OCI-LY7 (cell line): Measurements from ENCODE around the gene CHRNB4. TPM values are rescaled to one million over a fixed set of nuclear protein-coding genes. Genes with fewer than 3 reads are reported as not detected.
A peak's percentile ranks its signal among the peaks of the same experiment; 100 is the strongest.

Experiments used
- BruUV-seq: library from RNA; stranded (reverse); fragments of 400-500 nt; replicated peaks from 2 replicates; lab custom pipeline; 2021; lab: Mats Ljungman, UMichigan
- CTCF ChIA-PET: fragments of 300-600 bp; sonication (Branson Sonifier 250); formaldehyde crosslinking; loops from one replicate; lab custom pipeline; 2022; ENCODE audit warnings: antibody characterized with exemption; ENCODE audit not compliant: unreplicated experiment; lab: Charles Lee
- POLR2A ChIA-PET: fragments of 300-600 bp; sonication (Branson Sonifier 250); formaldehyde crosslinking; loops from one replicate; lab custom pipeline; 2022; ENCODE audit warnings: antibody characterized with exemption; lab: Charles Lee
- DNase-seq: peaks from one replicate; pipeline ENCODE4 v3.0.0-alpha.2; 2015; ENCODE audit warnings: low spot score
- H2AFZ ChIP-seq: fragments of 200-600 bp; sonication (generic), shearing (Covaris generic); 2 replicates; pipeline ENCODE4 v1.6.1; 2014; ENCODE audit warnings: mild to moderate bottlenecking, antibody characterized with exemption, low read length, moderate library complexity
- H3K27ac ChIP-seq: fragments of 200-600 bp; sonication (generic); 2 replicates; pipeline ENCODE4 v1.5.1; 2014; ENCODE audit warnings: mixed run types, low read depth, mild to moderate bottlenecking, moderate library complexity, low read length, inconsistent platforms; ENCODE audit not compliant: poor library complexity, severe bottlenecking
- H3K36me3 ChIP-seq: fragments of 200-600 bp; sonication (generic); 2 replicates; pipeline ENCODE4 v1.6.1; 2014; ENCODE audit warnings: mild to moderate bottlenecking, antibody characterized with exemption, low read length, moderate library complexity, mixed read lengths; ENCODE audit not compliant: insufficient read depth
- H3K4me1 ChIP-seq: fragments of 200-600 bp; sonication (generic); 2 replicates; pipeline ENCODE4 v1.5.1; 2014; ENCODE audit warnings: mild to moderate bottlenecking, low read length; ENCODE audit not compliant: insufficient read depth, poor library complexity, severe bottlenecking
- H3K4me2 ChIP-seq: fragments of 200-600 bp; sonication (generic); 2 replicates; pipeline ENCODE4 v1.6.1; 2014; ENCODE audit warnings: mild to moderate bottlenecking, low read length
- H3K4me3 ChIP-seq: fragments of 200-600 bp; sonication (generic); 2 replicates; pipeline ENCODE4 v1.5.1; 2014; ENCODE audit warnings: mild to moderate bottlenecking, low read depth, low read length; ENCODE audit not compliant: poor library complexity, severe bottlenecking
- H3K79me2 ChIP-seq: fragments of 200-600 bp; sonication (generic); 2 replicates; pipeline ENCODE4 v1.6.1; 2016; ENCODE audit warnings: low read depth, mild to moderate bottlenecking, low read length, moderate library complexity, mixed read lengths; ENCODE audit not compliant: insufficient read depth
- H3K9me2 ChIP-seq: fragments of 200-600 bp; sonication (generic); 2 replicates; pipeline ENCODE4 v1.6.1; 2016; ENCODE audit warnings: mild to moderate bottlenecking, low read length, mixed read lengths; ENCODE audit not compliant: insufficient read depth
- H3K9me3 ChIP-seq: fragments of 200-600 bp; sonication (generic); 2 replicates; pipeline ENCODE4 v1.6.1; 2014; ENCODE audit warnings: mild to moderate bottlenecking, mixed run types, low read length, mixed read lengths
- H4K20me1 ChIP-seq: fragments of 200-600 bp; sonication (generic); 2 replicates; pipeline ENCODE4 v1.6.1; 2014; ENCODE audit warnings: mild to moderate bottlenecking, antibody characterized with exemption, low read length, moderate library complexity, mixed read lengths; ENCODE audit not compliant: insufficient read depth
- EZH2phosphoT487 ChIP-seq: fragments of 200-600 bp; sonication (generic); IDR thresholded peaks from 2 replicates; pipeline ENCODE4 v1.6.1; 2018; ENCODE audit warnings: low read depth, borderline replicate concordance, mild to moderate bottlenecking, mixed run types, antibody characterized with exemption, low read length, moderate library complexity, mixed read lengths
- intact Hi-C: fragments of 100-400 bp; cut with micrococcal nuclease; formaldehyde crosslinking; loops from one replicate; pipeline ENCODE4 v1.10.0; 2022; ENCODE audit not compliant: unreplicated experiment
- total RNA-seq, 2 experiments: library from RNA; depleted of rRNA in 1 of 2; stranded (reverse); fragments of >200 nt in 1 of 2; shearing (Covaris generic) in 1 of 2; gene quantifications; 2 replicates each; pipeline ENCODE4 v1.2.3, GENCODE V29; 2014 to 2022
- TF ChIP-seq, protein P1 (sequence below): fragments of 200-600 bp; sonication (generic); conservative IDR thresholded peaks from 2 replicates; pipeline ENCODE4 v1.5.1; 2014; ENCODE audit warnings: mild to moderate bottlenecking, antibody characterized with exemption, low read length, moderate library complexity, mixed read lengths

CHRNB4 gene
- total RNA-seq, 2 experiments from 2014 or later: not detected

DNA sequence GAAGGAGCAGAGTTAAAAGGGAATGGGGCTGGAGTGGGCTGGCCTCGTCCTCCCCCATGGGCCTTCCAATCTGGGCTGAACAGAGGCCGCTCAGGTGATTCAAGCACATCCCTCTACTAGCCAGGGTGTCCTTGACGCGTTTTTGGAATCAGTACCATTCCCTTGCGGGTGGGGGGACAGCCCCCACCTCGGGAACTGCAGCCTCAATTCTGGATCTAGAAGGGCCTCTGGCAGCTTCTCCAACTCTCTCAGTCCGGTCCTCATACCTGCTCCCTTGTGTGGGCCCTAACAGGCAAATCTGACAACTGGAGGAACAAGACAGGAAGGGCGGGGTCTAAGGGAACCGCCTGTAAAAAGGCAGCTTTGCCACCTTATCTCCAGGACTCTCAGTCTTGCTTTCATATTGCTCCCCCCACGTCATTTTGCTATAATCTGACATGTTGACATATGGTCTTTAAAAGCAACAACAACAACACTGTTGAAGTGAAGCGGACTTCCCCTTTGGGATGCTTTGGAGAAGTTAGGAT lies 802 bp upstream of the CHRNB4 start:
- no TSS peak for BruUV-seq
- Histone ChIP-seq H3K4me2 (no peak overlapping the region), H3K79me2 (no peaks in the 10 kb centered on the region), H3K9me3 (no peaks in the 10 kb centered on the region), H2AFZ (no peak overlapping the region), H3K4me3 (no peak overlapping the region), H3K27ac (no peak overlapping the region), H4K20me1 (no peaks in the 10 kb centered on the region), H3K4me1 (no peaks in the 10 kb centered on the region), H3K9me2 (no peaks in the 10 kb centered on the region), H3K36me3 (no peaks in the 10 kb centered on the region)
- TF ChIP-seq, protein P1, sequence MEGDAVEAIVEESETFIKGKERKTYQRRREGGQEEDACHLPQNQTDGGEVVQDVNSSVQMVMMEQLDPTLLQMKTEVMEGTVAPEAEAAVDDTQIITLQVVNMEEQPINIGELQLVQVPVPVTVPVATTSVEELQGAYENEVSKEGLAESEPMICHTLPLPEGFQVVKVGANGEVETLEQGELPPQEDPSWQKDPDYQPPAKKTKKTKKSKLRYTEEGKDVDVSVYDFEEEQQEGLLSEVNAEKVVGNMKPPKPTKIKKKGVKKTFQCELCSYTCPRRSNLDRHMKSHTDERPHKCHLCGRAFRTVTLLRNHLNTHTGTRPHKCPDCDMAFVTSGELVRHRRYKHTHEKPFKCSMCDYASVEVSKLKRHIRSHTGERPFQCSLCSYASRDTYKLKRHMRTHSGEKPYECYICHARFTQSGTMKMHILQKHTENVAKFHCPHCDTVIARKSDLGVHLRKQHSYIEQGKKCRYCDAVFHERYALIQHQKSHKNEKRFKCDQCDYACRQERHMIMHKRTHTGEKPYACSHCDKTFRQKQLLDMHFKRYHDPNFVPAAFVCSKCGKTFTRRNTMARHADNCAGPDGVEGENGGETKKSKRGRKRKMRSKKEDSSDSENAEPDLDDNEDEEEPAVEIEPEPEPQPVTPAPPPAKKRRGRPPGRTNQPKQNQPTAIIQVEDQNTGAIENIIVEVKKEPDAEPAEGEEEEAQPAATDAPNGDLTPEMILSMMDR: no peak
- no peak for TF ChIP-seq EZH2phosphoT487
- intact Hi-C loops: no loop called here
- ChIA-PET CTCF (no interaction called here), POLR2A (no interaction called here)
- DNase-seq: no peak

DNA sequence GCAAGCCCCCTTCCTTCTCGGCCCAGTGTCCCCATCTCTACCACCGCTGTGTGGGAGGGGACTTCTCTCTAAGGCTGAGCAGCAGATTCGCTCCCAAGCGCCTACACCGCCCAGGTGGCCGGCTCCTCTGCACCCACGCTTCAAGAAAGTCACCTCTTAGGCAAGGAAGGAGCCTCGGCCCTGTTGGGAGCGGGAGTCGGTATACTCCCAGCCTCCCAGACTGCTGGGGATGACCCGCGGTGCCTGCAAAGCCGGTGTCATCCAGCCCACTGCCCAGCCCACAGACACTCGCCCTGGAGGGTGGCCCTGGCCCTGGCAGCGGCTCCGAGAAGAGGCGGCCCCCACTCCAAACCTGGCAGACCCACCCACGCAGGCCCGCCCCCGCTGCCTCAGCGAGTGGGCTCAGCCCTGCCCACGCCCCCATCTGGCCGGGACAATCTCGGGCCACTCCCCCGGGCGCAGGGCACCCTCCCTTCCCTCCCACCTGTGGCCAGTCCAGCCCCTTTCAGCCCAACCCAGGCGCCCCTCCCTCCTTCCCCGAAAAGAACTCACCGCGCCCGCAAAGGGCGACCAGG lies 396 bp downstream of the CHRNB4 start:
- DNase-seq: no peak
- BruUV-seq: no TSS peak
- Histone ChIP-seq H3K9me3 (no peaks in the 10 kb centered on the region), H3K4me2 (no peak overlapping the region), H4K20me1 (no peaks in the 10 kb centered on the region), H3K4me3 (no peak overlapping the region), H3K27ac (no peak overlapping the region), H3K36me3 (no peaks in the 10 kb centered on the region), H3K4me1 (no peaks in the 10 kb centered on the region), H3K79me2 (no peaks in the 10 kb centered on the region), H3K9me2 (no peaks in the 10 kb centered on the region), H2AFZ (no peak overlapping the region)
- POLR2A ChIA-PET: no interaction called here
- intact Hi-C loops: no loop called here
- CTCF ChIA-PET: no interaction called here
- TF ChIP-seq, protein P1: no peak
- TF ChIP-seq EZH2phosphoT487: no peak

DNA sequence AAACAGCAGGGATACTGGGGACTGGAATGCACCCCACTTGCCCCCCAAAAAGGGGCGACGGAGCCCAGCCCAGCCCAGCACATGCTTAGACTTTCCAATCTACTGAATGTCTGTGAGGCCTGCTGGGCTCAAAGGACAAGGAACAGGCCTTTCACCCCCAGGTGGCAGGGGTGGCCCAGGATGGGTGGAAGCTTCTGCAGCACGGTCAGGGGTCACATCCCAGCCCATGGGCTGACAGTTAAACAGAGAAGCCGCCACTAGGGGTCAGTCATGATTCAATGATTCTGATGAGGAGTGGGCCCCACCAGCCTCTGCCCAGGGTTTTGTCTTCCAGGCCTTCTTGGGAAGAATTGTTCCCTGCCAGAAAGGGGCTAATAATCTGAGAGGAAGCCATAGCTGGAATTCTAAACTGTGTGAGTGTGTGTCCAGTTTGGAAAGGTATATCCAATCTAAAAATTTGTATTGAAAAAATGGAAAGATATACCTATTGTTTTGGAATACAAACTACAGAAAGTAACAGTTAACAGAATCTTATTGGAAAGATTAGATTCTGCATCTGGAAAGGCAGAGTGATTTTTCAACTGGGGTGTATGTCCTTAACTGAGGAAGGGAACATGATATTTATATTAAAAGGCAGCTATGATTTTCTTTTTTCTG lies 2.2 kb downstream of the CHRNB4 start:
- no peak overlapping the region for H3K27ac ChIP-seq
- no peaks in the 10 kb centered on the region for H3K9me2 ChIP-seq
- BruUV-seq: no TSS peak
- no peaks in the 10 kb centered on the region for H4K20me1 ChIP-seq
- no peaks in the 10 kb centered on the region for H3K36me3 ChIP-seq
- no peaks in the 10 kb centered on the region for H3K9me3 ChIP-seq
- H3K4me2 ChIP-seq: no peak overlapping the region
- POLR2A ChIA-PET: no interaction called here
- intact Hi-C loops: loop anchor here (1.0 to 5.0 kb wide), 2 partner anchors 71 to 114 kb away; no protein-coding TSS in a partner anchor
- H3K79me2 ChIP-seq: no peaks in the 10 kb centered on the region
- H2AFZ ChIP-seq: no peak overlapping the region
- no peaks in the 10 kb centered on the region for H3K4me1 ChIP-seq
- CTCF ChIA-PET: no interaction called here
- TF ChIP-seq, protein P1: peak; percentile 86
- no peak for TF ChIP-seq EZH2phosphoT487
- no peak overlapping the region for H3K4me3 ChIP-seq
- DNase-seq: peak; percentile 63
